Upper lobe of left lung (tissue), 6 donors: ENCODE results near the gene CCDC174. TPM values are rescaled to one million over a fixed set of nuclear protein-coding genes. Genes with fewer than 3 reads are reported as not detected.

ENCODE experiments used
- ATAC-seq, 2 donors: fragments of 200-7000 bp; cut with Tn5 transposase; one replicate each; pipeline ENCODE4 v1.9.1; 2022; ENCODE audit warnings: mild to moderate bottlenecking in 2 of 2, moderate library complexity in 2 of 2; ENCODE audit not compliant: low FRiP score in 2 of 2
- DNase-seq, 2 donors: peaks; one replicate each; pipeline ENCODE4 v3.0.0-alpha.2; 2019 to 2020
- H3K27ac ChIP-seq, 4 donors: fragments of 200-600 bp; sonication (generic); one replicate each; pipeline ENCODE4 v1.5.1; 2016 to 2019
- H3K27me3 ChIP-seq, 4 donors: fragments of 200-600 bp; sonication (generic); one replicate each; pipeline ENCODE4 v1.5.1; 2017 to 2019
- H3K36me3 ChIP-seq, 4 donors: fragments of 200-600 bp; sonication (generic); one replicate each; pipeline ENCODE4 v1.5.1; 2016 to 2019
- H3K4me1 ChIP-seq, 4 donors: fragments of 200-600 bp; sonication (generic); one replicate each; pipeline ENCODE4 v1.5.1; 2018 to 2019
- H3K4me3 ChIP-seq, 4 donors: fragments of 200-600 bp; sonication (generic); one replicate each; pipeline ENCODE4 v1.5.1; 2017 to 2019; ENCODE audit warnings: mild to moderate bottlenecking in 2 of 4, moderate library complexity in 1 of 4
- H3K9me3 ChIP-seq, 4 donors: fragments of 200-600 bp; sonication (generic); one replicate each; pipeline ENCODE4 v1.5.1; 2018 to 2019
- CTCF ChIP-seq, 6 experiments: fragments of 450-650 bp in 4 of 6; fragments of 200-600 bp in 2 of 6; sonication (generic) in 2 of 6; IDR thresholded peaks; one replicate each; pipeline ENCODE4 v1.5.1; 2016 to 2019; ENCODE audit warnings: antibody characterized with exemption in 6 of 6
- EP300 ChIP-seq, 4 donors: sonication (generic); formaldehyde crosslinking; IDR thresholded peaks; one replicate each; pipeline ENCODE4 v1.5.1; 2017; ENCODE audit warnings: antibody characterized with exemption in 4 of 4, control low read depth in 2 of 4
- POLR2A ChIP-seq, 4 donors: fragments of 450-650 bp; IDR thresholded peaks; one replicate each; pipeline ENCODE4 v1.5.1; 2016 to 2017; ENCODE audit warnings: antibody characterized with exemption in 4 of 4, mild to moderate bottlenecking in 2 of 4
- POLR2AphosphoS5 ChIP-seq, 2 donors: sonication (generic); formaldehyde crosslinking; IDR thresholded peaks; one replicate each; pipeline ENCODE4 v1.5.1; 2017; ENCODE audit warnings: antibody characterized with exemption in 2 of 2
- WGBS, 2 donors: methylation state at CpG; one replicate each; pipeline ENCODE4 v1.1.5; 2017 to 2018; 5-methylcytosine and 5-hydroxymethylcytosine counted together
- total RNA-seq, 6 donors: library from RNA; depleted of rRNA in 4 of 6; stranded (reverse); fragments of >200 nt in 4 of 6; gene quantifications; one replicate each; pipeline versions ENCODE4 v1.1.0 to v1.2.1, GENCODE V29; 2016 to 2021
- donor health status: DM: no; HTN: no; CAD: no; lungs with moderate emphysema.
- donor health status: DM: no; HTN: yes; CAD: no; lungs with severe emphysema.

The CCDC174 gene
- total RNA-seq, 6 donors from 2014 or later = 14.1 to 28.3 (median 21.8) TPM

GRCh38 chr3:14691719-14692118 lies 40.2 kb downstream of the CCDC174 start:
- Histone ChIP-seq H3K27ac (no peak overlapping the region), H3K36me3 (no peaks in the 10 kb centered on the region), H3K4me3 (no peak overlapping the region), H3K27me3 (no peaks in the 10 kb centered on the region), H3K9me3 (no peaks in the 10 kb centered on the region), H3K4me1 (no peaks in the 10 kb centered on the region)
- WGBS, 2 donors = 94 to 100% methylated on average over 1 of the region's 1 CpG
- DNase-seq (no peak), ATAC-seq (no peak)
- TF ChIP-seq POLR2A (IDR thresholded peaks at IDR 0.05) = no peak

GRCh38 chr3:14698601-14699244 lies 47.2 kb downstream of the CCDC174 start:
- WGBS, 2 donors = 82 to 86% methylated on average over 1 of the region's 1 CpG
- ATAC-seq = no peak
- H3K9me3 ChIP-seq = no peaks in the 10 kb centered on the region

GRCh38 chr3:14699643-14700042 lies 48.1 kb downstream of the CCDC174 start:
- WGBS, 2 donors = 38 to 71% methylated on average over 1 of the region's 1 CpG
- no peaks in the 10 kb centered on the region for H3K36me3 ChIP-seq

More at GRCh38 chr3:14698601-14699244, 47.2 kb downstream of the CCDC174 start:
- no peak overlapping the region for H3K4me3 ChIP-seq
- H3K27ac ChIP-seq = no peak overlapping the region
- TF ChIP-seq POLR2A (IDR thresholded peaks at IDR 0.05) (no peak), CTCF (IDR thresholded peaks at IDR 0.05) (no peak), EP300 (IDR thresholded peaks at IDR 0.05) (no peak), POLR2AphosphoS5 (IDR thresholded peaks at IDR 0.05) (no peak)
- no peaks in the 10 kb centered on the region for H3K27me3 ChIP-seq
- no peaks in the 10 kb centered on the region for H3K36me3 ChIP-seq
- H3K4me1 ChIP-seq = no peaks in the 10 kb centered on the region
- no peak for DNase-seq

GRCh38 chr3:14700891-14701290 lies 49.3 kb downstream of the CCDC174 start:
- no peaks in the 10 kb centered on the region for H3K27me3 ChIP-seq
- no peak overlapping the region for H3K27ac ChIP-seq
- no peak overlapping the region for H3K4me3 ChIP-seq
- TF ChIP-seq POLR2A (IDR thresholded peaks at IDR 0.05) (no peak), EP300 (IDR thresholded peaks at IDR 0.05) (no peak), CTCF (IDR thresholded peaks at IDR 0.05) (no peak), POLR2AphosphoS5 (IDR thresholded peaks at IDR 0.05) (no peak)
- no peaks in the 10 kb centered on the region for H3K9me3 ChIP-seq
- WGBS, 2 donors = 83 to 91% methylated on average over 1 to 3 of the region's 3 CpGs
- H3K4me1 ChIP-seq = no peaks in the 10 kb centered on the region
- DNase-seq (peak in 1 of 2 donors; percentile 2), ATAC-seq (no peak)
- H3K36me3 ChIP-seq = no peaks in the 10 kb centered on the region

More at GRCh38 chr3:14699643-14700042, 48.1 kb downstream of the CCDC174 start:
- Histone ChIP-seq H3K4me3 (no peak overlapping the region), H3K4me1 (no peaks in the 10 kb centered on the region), H3K9me3 (no peaks in the 10 kb centered on the region), H3K27ac (no peak overlapping the region), H3K27me3 (no peaks in the 10 kb centered on the region)
- DNase-seq (no peak), ATAC-seq (peak in 1 of 2 donors; percentile 13)
- no peak for TF ChIP-seq EP300 (IDR thresholded peaks at IDR 0.05)
- TF ChIP-seq POLR2AphosphoS5 (IDR thresholded peaks at IDR 0.05) = no peak
- no peak for TF ChIP-seq CTCF (IDR thresholded peaks at IDR 0.05)
- TF ChIP-seq POLR2A (IDR thresholded peaks at IDR 0.05) = no peak

GRCh38 chr3:14701676-14702075 lies 50.1 kb downstream of the CCDC174 start:
- H3K27ac ChIP-seq = no peak overlapping the region
- no peaks in the 10 kb centered on the region for H3K4me1 ChIP-seq
- DNase-seq (no peak), ATAC-seq (no peak)
- no peak for TF ChIP-seq POLR2A (IDR thresholded peaks at IDR 0.05)
- no peak for TF ChIP-seq EP300 (IDR thresholded peaks at IDR 0.05)
- TF ChIP-seq CTCF (IDR thresholded peaks at IDR 0.05) = no peak
- TF ChIP-seq POLR2AphosphoS5 (IDR thresholded peaks at IDR 0.05) = no peak
- H3K36me3 ChIP-seq = no peaks in the 10 kb centered on the region
- whole genome bisulfite sequencing, 2 donors = 87 to 93% methylated on average over 4 of the region's 4 CpGs
- no peak overlapping the region for H3K4me3 ChIP-seq
- H3K27me3 ChIP-seq = no peaks in the 10 kb centered on the region
- no peaks in the 10 kb centered on the region for H3K9me3 ChIP-seq
